ENCODE measurements around the gene GALNS. TPM values are rescaled to one million over a fixed set of nuclear protein-coding genes. Genes with fewer than 3 reads are reported as not detected.

GALNS gene
- total RNA-seq = 19.0 and 40.9 TPM in 2 replicates

GRCh38 chr16:88856828-88857727, at the start of gene GALNS, which contains the start of gene TRAPPC2L:
TSS of gene GALNS (minus strand) at chr16:88856947. CDS start at chr16:88856877, 70 bp downstream.
TSS of gene TRAPPC2L (plus strand) at chr16:88857127. CDS start at chr16:88857151, 24 bp downstream.

DNA sequence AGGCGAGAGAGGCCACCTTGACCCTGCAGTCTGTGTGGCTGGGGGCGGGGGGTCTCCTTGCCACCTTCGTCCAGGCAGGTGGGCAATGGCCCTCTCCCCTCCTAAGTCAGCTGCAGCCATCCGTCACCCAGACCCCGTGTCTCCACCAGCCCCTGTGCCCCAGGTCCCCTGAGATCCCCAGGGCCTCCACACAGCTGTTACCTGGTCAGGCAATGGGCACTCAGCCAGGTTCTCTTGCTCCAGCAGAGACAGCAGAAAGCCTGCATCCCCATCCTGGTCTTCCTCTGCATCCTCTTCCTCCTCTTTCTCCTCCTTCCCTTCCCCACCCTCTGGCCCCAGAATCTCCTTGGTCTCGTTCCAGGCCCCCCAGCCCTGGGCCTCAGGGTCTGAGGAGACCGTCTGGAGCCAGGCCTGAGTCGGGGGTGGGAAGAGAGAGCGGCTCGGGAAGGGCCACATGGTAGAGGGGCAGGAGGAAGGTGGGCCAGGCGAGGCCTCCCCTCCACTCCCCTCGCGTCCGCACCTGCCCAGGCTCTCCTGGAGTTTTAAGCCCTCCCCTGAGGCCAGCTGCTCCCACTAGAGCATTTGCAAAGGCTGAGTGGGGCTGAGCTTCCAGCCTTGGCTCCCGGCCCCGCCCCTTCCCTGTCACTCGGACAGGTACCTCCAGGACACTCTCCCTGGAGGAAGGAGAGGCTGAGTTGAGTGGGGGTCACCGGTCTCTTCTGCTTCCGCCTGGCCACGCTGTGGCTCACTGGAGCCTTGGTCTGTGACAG, 9.6 kb upstream of the GALNS start, which contains the start of gene PABPN1L:
Gene PABPN1L (minus strand): TSS at position 510 of the 770 bp plus-strand sequence. CDS start 54 bp downstream, at position 456.

GRCh38 chr16:88811769-88812512, 44.8 kb downstream of the GALNS start, which contains the start of gene APRT:
TSS of gene APRT (minus strand) at chr16:88811928. CDS start at chr16:88811899, 29 bp downstream.

DNA sequence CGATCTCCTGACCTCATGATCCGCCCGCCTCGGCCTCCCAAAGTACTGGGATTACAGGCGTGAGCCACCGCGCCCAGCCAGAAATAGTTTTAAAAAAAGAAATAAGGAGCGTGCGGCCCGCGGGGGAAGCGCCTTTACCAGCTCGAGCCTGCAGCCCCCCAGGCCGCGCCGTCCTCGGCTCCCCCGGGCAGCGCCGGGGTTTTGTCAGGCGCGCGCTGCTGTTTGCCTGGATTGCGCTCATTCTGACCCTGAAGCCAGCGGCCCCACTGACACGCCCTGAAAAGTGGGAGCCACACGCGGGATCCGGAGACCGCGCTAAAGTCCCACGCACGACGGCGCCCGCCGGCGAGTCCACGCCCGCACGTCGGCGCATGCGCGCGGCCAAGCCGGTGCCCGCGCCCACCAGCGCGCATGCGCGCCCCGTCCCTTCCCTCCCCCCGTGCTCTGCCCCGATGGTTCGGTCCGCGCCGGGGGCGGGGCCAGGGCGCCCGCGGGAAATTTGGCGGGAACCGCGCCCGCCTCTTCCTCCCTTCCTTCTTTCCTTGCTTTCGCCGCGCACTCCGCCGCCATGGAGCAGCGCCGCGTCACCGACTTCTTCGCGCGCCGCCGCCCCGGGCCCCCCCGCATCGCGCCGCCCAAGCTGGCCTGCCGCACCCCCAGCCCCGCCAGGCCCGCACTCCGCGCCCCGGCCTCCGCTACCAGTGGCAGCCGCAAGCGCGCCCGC, 53.3 kb downstream of the GALNS start, which contains the start of gene CDT1:
Gene CDT1 (plus strand): TSS at position 526 of the 724 bp plus-strand sequence. CDS start 43 bp downstream, at position 569.

DNA sequence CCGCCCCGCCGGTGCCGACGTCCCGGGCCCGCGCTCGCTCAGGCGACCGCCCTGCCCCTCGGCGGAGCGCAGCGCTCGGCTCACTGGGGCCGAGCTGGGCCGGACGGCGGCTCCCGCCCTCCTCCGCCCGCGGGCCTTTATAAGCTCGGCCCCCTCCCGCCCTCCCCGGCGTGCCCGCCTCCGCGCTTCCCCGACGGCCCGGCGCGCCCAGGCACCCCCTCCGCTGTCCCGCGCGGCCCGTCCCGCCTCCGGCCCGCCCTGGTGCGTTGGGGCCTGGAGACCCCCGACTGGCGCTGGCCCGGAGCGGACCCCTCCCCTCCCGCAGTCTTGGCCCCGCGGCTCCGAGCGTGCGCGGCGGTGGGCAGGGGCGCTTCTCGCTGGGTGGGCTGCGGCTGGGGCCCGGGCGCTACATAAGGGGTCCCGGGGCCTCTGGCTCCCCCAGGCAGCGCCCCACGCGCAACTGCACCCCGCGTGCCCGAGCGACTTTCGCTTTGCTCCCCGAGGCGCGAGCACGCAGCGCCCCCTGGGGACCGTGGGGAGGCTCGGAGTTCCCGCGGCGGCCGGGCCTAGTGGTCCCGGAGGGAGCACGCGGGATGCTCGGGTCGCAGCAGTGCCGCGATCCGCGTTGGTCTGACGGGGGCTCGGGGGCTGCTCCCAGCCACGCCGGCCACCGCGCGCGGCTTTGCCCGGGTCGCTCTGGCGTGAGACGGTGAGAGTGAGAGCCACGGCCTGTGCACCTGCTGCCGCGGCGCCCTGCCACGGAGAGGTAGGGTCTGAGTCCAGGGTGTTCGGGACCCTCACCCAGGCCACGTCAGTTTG, 71.4 kb downstream of the GALNS start, which contains the start of gene PIEZO1:
Gene PIEZO1 (minus strand): TSS at position 115 of the 819 bp plus-strand sequence. CDS start 256 bp downstream, outside the sequence.

Other genes starting within 250 kb of the GALNS start
- gene IL17C, start 218.4 kb downstream of the GALNS start, total RNA-seq = 1.3 TPM in 1 of 2 replicates, not detected in the other
- gene CYBA, start 205.9 kb downstream of the GALNS start, total RNA-seq = 229 and 600 TPM in 2 replicates
- 40.2 and 140 TPM in 2 replicates for gene MVD, start 193.9 kb downstream of the GALNS start, total RNA-seq
- 0.26 TPM in 1 of 2 replicates, not detected in the other for gene SNAI3, start 170.4 kb downstream of the GALNS start, total RNA-seq
- 28.7 and 34.6 TPM in 2 replicates for gene RNF166, start 150.5 kb downstream of the GALNS start, total RNA-seq
- gene CTU2, start 150.4 kb downstream of the GALNS start, total RNA-seq = 13.6 and 20.8 TPM in 2 replicates
- gene PIEZO1, start 71.7 kb downstream of the GALNS start, total RNA-seq = 63.6 and 160 TPM in 2 replicates
- 35.5 and 36.7 TPM in 2 replicates for gene CDT1, start 53.2 kb downstream of the GALNS start, total RNA-seq
- 111 and 212 TPM in 2 replicates for gene APRT, start 45.0 kb downstream of the GALNS start, total RNA-seq
- gene TRAPPC2L, start 180 bp upstream of the GALNS start, total RNA-seq = 32.6 and 40.5 TPM in 2 replicates
- not detected in 2 replicates for gene PABPN1L, start 9.7 kb upstream of the GALNS start, total RNA-seq
- not detected in 2 replicates for gene CBFA2T3, start 120.3 kb upstream of the GALNS start, total RNA-seq
- gene ACSF3, start 236.9 kb upstream of the GALNS start, total RNA-seq = 27.3 and 27.9 TPM in 2 replicates